H1 (cell line): ENCODE measurements around the gene GIMAP5. TPM values are rescaled to one million over a fixed set of nuclear protein-coding genes. Genes with fewer than 3 reads are reported as not detected.

Experiments used
- CTCF ChIA-PET: fragments of 300-600 bp; sonication (Branson Sonifier 250); formaldehyde crosslinking; loops from one replicate; lab custom pipeline; 2021; ENCODE audit not compliant: partially characterized antibody; lab: Charles Lee
- POLR2A ChIA-PET: fragments of 300-600 bp; sonication (Branson Sonifier 250); formaldehyde crosslinking; loops from one replicate; lab custom pipeline; 2021; ENCODE audit warnings: inconsistent platforms; ENCODE audit not compliant: partially characterized antibody; lab: Charles Lee
- DNase-seq, 2 experiments: peaks; one replicate each; pipeline versions ENCODE4 v3.0.0 to v3.0.0-alpha.2; 2010 to 2022; ENCODE audit warnings: low spot score in 2 of 2, low read depth in 1 of 2, mixed read lengths in 1 of 2
- FAIRE-seq: peaks from 2 replicates; lab custom pipeline; 2011; peaks lifted over from hg19 to GRCh38; lab: Jason Lieb, UNC
- H2AFZ ChIP-seq: 2 replicates; pipeline ENCODE4 v1.8.1; 2012; ENCODE audit warnings: low read length, inconsistent platforms
- H2AK5ac ChIP-seq: 2 replicates; pipeline ENCODE4 v1.6.1; 2013; ENCODE audit warnings: low read depth, low read length
- H2BK120ac ChIP-seq: replicated peaks from 2 replicates; pipeline ENCODE3; 2013; ENCODE audit warnings: low read depth, low read length, inconsistent platforms
- H2BK12ac ChIP-seq: 2 replicates; pipeline ENCODE4 v1.6.1; 2013; ENCODE audit warnings: low read depth, low read length
- H2BK15ac ChIP-seq: 2 replicates; pipeline ENCODE4 v1.6.1; 2013; ENCODE audit warnings: low read length
- H2BK20ac ChIP-seq: 2 replicates; pipeline ENCODE4 v1.6.1; 2013; ENCODE audit warnings: low read length
- H2BK5ac ChIP-seq: 2 replicates; pipeline ENCODE4 v1.6.1; 2013; ENCODE audit warnings: low read depth, low read length
- H3K14ac ChIP-seq: 2 replicates; pipeline ENCODE4 v1.6.1; 2013; ENCODE audit warnings: inconsistent platforms; ENCODE audit not compliant: insufficient read length
- H3K18ac ChIP-seq: 2 replicates; pipeline ENCODE4 v1.6.1; 2013; ENCODE audit warnings: low read length; ENCODE audit errors: extremely low read depth
- H3K23ac ChIP-seq: 2 replicates; pipeline ENCODE4 v1.6.1; 2013; ENCODE audit warnings: inconsistent platforms; ENCODE audit not compliant: insufficient read length
- H3K23me2 ChIP-seq: 2 replicates; pipeline ENCODE4 v1.6.1; 2013; ENCODE audit warnings: low read depth, low read length
- H3K27ac ChIP-seq: 2 replicates; pipeline ENCODE4 v1.6.1; 2011; ENCODE audit warnings: low read depth, low read length, inconsistent platforms
- H3K27me3 ChIP-seq, 4 experiments: replicated peaks in 1 of 4; 1 replicate in 1 of 4; 2 replicates in 3 of 4; pipeline versions ENCODE4 v1.6.1 to v1.8.1; 2011 to 2013; ENCODE audit warnings: low read length in 3 of 4, mild to moderate bottlenecking in 3 of 4, inconsistent platforms in 2 of 4, mixed read lengths in 2 of 4, moderate library complexity in 1 of 4; ENCODE audit not compliant: control insufficient read depth in 3 of 4, insufficient read depth in 3 of 4; ENCODE audit errors: extremely low read depth in 1 of 4
- H3K36me3 ChIP-seq, 4 experiments: 2 replicates each; pipeline versions ENCODE4 v1.6.1 to v1.8.1; 2011 to 2013; ENCODE audit warnings: mild to moderate bottlenecking in 4 of 4, low read length in 3 of 4, moderate library complexity in 2 of 4, control low read depth in 1 of 4, inconsistent platforms in 1 of 4; ENCODE audit not compliant: insufficient read depth in 4 of 4, control insufficient read depth in 2 of 4
- H3K4ac ChIP-seq: replicated peaks from 2 replicates; pipeline ENCODE3; 2013; ENCODE audit warnings: low read length, low read depth, mixed read lengths, inconsistent platforms; ENCODE audit not compliant: insufficient read length
- H3K4me1 ChIP-seq, 4 experiments: replicated peaks in 1 of 4; 1 replicate in 1 of 4; 2 replicates in 3 of 4; pipeline versions ENCODE4 v1.6.1 to v1.8.1; 2011 to 2013; ENCODE audit warnings: low read length in 3 of 4, inconsistent platforms in 2 of 4, mixed read lengths in 1 of 4; ENCODE audit not compliant: insufficient read depth in 4 of 4, control insufficient read depth in 3 of 4
- H3K4me2 ChIP-seq, 2 experiments: 2 replicates each; pipeline versions ENCODE4 v1.6.1 to v1.8.1; 2011 to 2013; ENCODE audit warnings: low read depth in 2 of 2, low read length in 2 of 2, control low read depth in 1 of 2, inconsistent platforms in 1 of 2, mild to moderate bottlenecking in 1 of 2; ENCODE audit not compliant: insufficient read depth in 1 of 2
- H3K4me3 ChIP-seq, 4 experiments: fragments of 200-600, 300-600 bp in 1 of 4; sonication (generic), shearing (Covaris generic), sonication (Bioruptor Twin) in 1 of 4; 2 replicates each; pipeline versions ENCODE4 v1.5.1 to v1.8.1; 2011 to 2016; ENCODE audit warnings: low read length in 4 of 4, low read depth in 3 of 4, control low read depth in 2 of 4, inconsistent platforms in 2 of 4, mild to moderate bottlenecking in 2 of 4, mixed read lengths in 1 of 4, moderate library complexity in 1 of 4; ENCODE audit not compliant: insufficient read depth in 2 of 4; ENCODE audit errors: extremely low read depth in 1 of 4
- H3K56ac ChIP-seq: replicated peaks from 2 replicates; pipeline ENCODE3; 2013; ENCODE audit warnings: low read depth, mild to moderate bottlenecking, mixed read lengths, low read length, inconsistent platforms; ENCODE audit not compliant: insufficient read length
- H3K79me1 ChIP-seq: 2 replicates; pipeline ENCODE4 v1.6.1; 2013; ENCODE audit warnings: low read depth, low read length, control low read depth
- H3K79me2 ChIP-seq, 2 experiments: 2 replicates each; pipeline versions ENCODE4 v1.6.1 to v1.8.1; 2012 to 2013; ENCODE audit warnings: low read length in 2 of 2, mild to moderate bottlenecking in 2 of 2, inconsistent platforms in 1 of 2; ENCODE audit not compliant: insufficient read depth in 2 of 2, control insufficient read depth in 1 of 2
- H3K9ac ChIP-seq, 4 experiments: replicated peaks in 1 of 4; 1 replicate in 1 of 4; 2 replicates in 3 of 4; pipeline versions ENCODE4 v1.6.1 to v1.8.1; 2011 to 2013; ENCODE audit warnings: low read depth in 3 of 4, low read length in 3 of 4, control low read depth in 2 of 4, mild to moderate bottlenecking in 2 of 4, moderate library complexity in 2 of 4, inconsistent platforms in 1 of 4; ENCODE audit errors: extremely low read depth in 1 of 4
- H3K9me3 ChIP-seq, 2 experiments: 2 replicates each; pipeline versions ENCODE4 v1.6.1 to v1.8.1; 2012 to 2013; ENCODE audit warnings: mild to moderate bottlenecking in 2 of 2, moderate library complexity in 2 of 2, control low read depth in 1 of 2, inconsistent platforms in 1 of 2, low read depth in 1 of 2, low read length in 1 of 2, mixed read lengths in 1 of 2; ENCODE audit not compliant: insufficient read depth in 2 of 2
- H4K20me1 ChIP-seq, 2 experiments: replicated peaks in 1 of 2; 2 replicates each; pipeline versions ENCODE3 to v1.8.1; 2011 to 2013; ENCODE audit warnings: inconsistent platforms in 2 of 2, low read length in 2 of 2, mild to moderate bottlenecking in 1 of 2; ENCODE audit not compliant: insufficient read depth in 2 of 2, control insufficient read depth in 1 of 2
- H4K5ac ChIP-seq: 2 replicates; pipeline ENCODE4 v1.6.1; 2013; ENCODE audit warnings: low read length, low read depth, mixed read lengths, inconsistent platforms; ENCODE audit not compliant: insufficient read length
- H4K8ac ChIP-seq: 2 replicates; pipeline ENCODE4 v1.8.0; 2013; ENCODE audit warnings: mild to moderate bottlenecking, moderate library complexity, low read length, inconsistent platforms; ENCODE audit not compliant: insufficient read depth; ENCODE audit errors: extremely low read depth
- H4K91ac ChIP-seq: replicated peaks from 2 replicates; pipeline ENCODE3; 2013; ENCODE audit warnings: low read length, mixed read lengths, inconsistent platforms; ENCODE audit not compliant: insufficient read length
- SP2 ChIP-seq: IDR thresholded peaks from 2 replicates; pipeline ENCODE4 v1.6.1; 2012; ENCODE audit warnings: mild to moderate bottlenecking, low read length, inconsistent platforms
- WGBS, 2 experiments: shearing (Covaris generic) in 1 of 2; methylation state at CpG; one replicate each; pipeline versions ENCODE4 v1.1.6 to v1.1.7; 2013 to 2015; ENCODE audit warnings: low lambda C conversion rate in 2 of 2, mixed read lengths in 2 of 2, inconsistent platforms in 1 of 2, low coverage in 1 of 2, missing lambda C conversion rate in 1 of 2; ENCODE audit not compliant: insufficient replicate concordance in 2 of 2, insufficient coverage in 1 of 2, insufficient read length in 1 of 2; ENCODE audit errors: extremely low coverage in 1 of 2, missing lambda C conversion rate in 1 of 2; 5-methylcytosine and 5-hydroxymethylcytosine counted together
- polyA plus RNA-seq, 7 experiments: library from polyadenylated mRNA; depleted of rRNA in 3 of 7; stranded (reverse) in 5 of 7; unstranded in 2 of 7; fragments of >200 nt in 5 of 7; fragments of 200-250 nt in 2 of 7; gene quantifications; 1 replicate in 5 of 7; 2 replicates in 1 of 7; 4 replicates in 1 of 7; pipeline versions ENCODE4 v1.2.1 to v1.2.3, GENCODE V29; 2011 to 2013; ENCODE audit warnings: missing spikeins in 2 of 7, mixed read lengths in 2 of 7
- total RNA-seq: library from RNA; stranded (reverse); fragmentation: NEBNext Ultra II Directional; extraction: Animal tissue kit (Norgen Biotek cat#: 25700); gene quantifications from 2 replicates; pipeline ENCODE4 v1.2.1, GENCODE V29; 2021
- TF ChIP-seq, protein P1 (sequence below), 3 experiments: IDR thresholded peaks; 1 replicate in 2 of 3; 2 replicates in 1 of 3; pipeline versions ENCODE4 v1.5.1 to v1.6.1; 2011; ENCODE audit warnings: low read length in 3 of 3, mild to moderate bottlenecking in 3 of 3, inconsistent platforms in 2 of 3, low read depth in 1 of 3, moderate library complexity in 1 of 3; ENCODE audit not compliant: insufficient read depth in 1 of 3; ENCODE audit errors: control extremely low read depth in 1 of 3

Gene GIMAP5
- total and polyA plus RNA-seq, 2 of the 8 experiments (the other 6 are each of a cell fraction or from before 2014, with no cell fraction given): not detected

DNA sequence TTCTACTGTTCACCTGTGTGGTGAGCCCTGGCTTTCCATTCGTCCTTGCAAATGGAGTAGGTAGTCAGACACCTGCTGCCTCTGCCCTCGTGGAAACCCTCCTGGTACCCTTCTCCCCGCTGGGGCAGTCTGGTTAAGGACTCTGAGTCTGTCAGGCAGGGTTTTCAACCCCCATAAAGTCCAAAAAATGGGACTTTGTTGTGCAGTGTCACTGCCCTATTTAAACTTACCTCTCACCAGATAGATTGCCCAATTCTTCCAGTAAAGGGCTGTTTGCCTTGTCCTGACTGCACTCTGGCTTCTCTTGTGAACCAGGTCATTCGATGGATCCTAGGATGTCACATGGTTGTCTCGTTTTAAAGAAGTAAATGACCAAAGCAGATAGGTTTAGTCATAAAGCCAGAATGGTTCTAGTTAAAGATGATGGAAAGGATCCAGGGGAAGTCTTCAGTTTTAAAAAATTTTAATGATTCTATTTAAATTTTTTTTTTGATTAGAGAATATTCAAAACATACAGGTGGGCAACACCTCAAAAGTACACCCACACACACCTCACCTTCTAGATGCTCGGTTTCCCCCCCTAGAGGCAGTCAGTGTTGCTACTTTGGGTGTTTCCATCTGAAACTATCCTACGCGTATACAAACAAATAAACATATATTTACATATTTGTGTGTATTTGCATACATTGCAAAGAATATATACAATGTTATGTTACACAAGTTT, 41.0 kb downstream of the GIMAP5 start:
- Histone ChIP-seq H3K36me3 (no peaks in the 10 kb centered on the region), H3K79me2 (no peaks in the 10 kb centered on the region), H3K18ac (no peak overlapping the region), H4K91ac (no peak overlapping the region), H3K23ac (no peak overlapping the region), H3K79me1 (no peaks in the 10 kb centered on the region), H2AK5ac (no peak overlapping the region), H3K14ac (no peak overlapping the region), H3K27ac (no peak overlapping the region), H4K8ac (no peak overlapping the region), H3K4ac (no peak overlapping the region), H2BK120ac (no peak overlapping the region), H3K4me1 (no peaks in the 10 kb centered on the region), H4K5ac (no peak overlapping the region), H3K4me3 (no peak overlapping the region), H2BK15ac (no peak overlapping the region), H2AFZ (no peak overlapping the region), H2BK20ac (no peak overlapping the region), H3K9ac (no peak overlapping the region), H2BK12ac (no peak overlapping the region), H3K9me3 (no peaks in the 10 kb centered on the region), H3K23me2 (no peaks in the 10 kb centered on the region), H3K27me3 (no peaks in the 10 kb centered on the region; a peak in 1 of 7 replicates), H3K56ac (no peak overlapping the region), H3K4me2 (no peak overlapping the region), H4K20me1 (no peaks in the 10 kb centered on the region), H2BK5ac (no peak overlapping the region)
- POLR2A ChIA-PET: interaction anchor here (0.7 kb wide), 1 partner anchor 18 kb away, joined by 3 read pairs; no protein-coding TSS in a partner anchor
- no peak for DNase-seq
- no peak for FAIRE-seq
- CTCF ChIA-PET: interaction anchor here (0.6 to 3.8 kb wide), 21 partner anchors 8 to 465 kb away, joined by 3 to 50 read pairs (median 4); no protein-coding TSS in a partner anchor
- no peak for TF ChIP-seq SP2
- TF ChIP-seq, protein P1, sequence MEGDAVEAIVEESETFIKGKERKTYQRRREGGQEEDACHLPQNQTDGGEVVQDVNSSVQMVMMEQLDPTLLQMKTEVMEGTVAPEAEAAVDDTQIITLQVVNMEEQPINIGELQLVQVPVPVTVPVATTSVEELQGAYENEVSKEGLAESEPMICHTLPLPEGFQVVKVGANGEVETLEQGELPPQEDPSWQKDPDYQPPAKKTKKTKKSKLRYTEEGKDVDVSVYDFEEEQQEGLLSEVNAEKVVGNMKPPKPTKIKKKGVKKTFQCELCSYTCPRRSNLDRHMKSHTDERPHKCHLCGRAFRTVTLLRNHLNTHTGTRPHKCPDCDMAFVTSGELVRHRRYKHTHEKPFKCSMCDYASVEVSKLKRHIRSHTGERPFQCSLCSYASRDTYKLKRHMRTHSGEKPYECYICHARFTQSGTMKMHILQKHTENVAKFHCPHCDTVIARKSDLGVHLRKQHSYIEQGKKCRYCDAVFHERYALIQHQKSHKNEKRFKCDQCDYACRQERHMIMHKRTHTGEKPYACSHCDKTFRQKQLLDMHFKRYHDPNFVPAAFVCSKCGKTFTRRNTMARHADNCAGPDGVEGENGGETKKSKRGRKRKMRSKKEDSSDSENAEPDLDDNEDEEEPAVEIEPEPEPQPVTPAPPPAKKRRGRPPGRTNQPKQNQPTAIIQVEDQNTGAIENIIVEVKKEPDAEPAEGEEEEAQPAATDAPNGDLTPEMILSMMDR (IDR thresholded peaks at IDR 0.05; ENCODE audit: control extremely low read depth in 1 of 3, insufficient read depth in 1 of 3, low read depth in 1 of 3, low read length in 3 of 3): 0 out of 4 replicates have a peak, but pooled peaks of 1 of the 3 experiments have one; percentile 8
- 76% methylated on average over 8 of the region's 8 CpGs; no CpG with 5 or more reads in 1 of the 2 experiments for WGBS, 2 experiments
